Posterior vena cava (tissue), 2 donors: ENCODE data around the gene RBM14. TPM values are rescaled to one million over a fixed set of nuclear protein-coding genes. Genes with fewer than 3 reads are reported as not detected.
A peak's percentile ranks its signal among the peaks of the same experiment; 100 is the strongest.

ENCODE experiments used
- DNase-seq: peaks from one replicate; pipeline ENCODE4 v3.0.0-alpha.2; 2020; ENCODE audit warnings: low spot score
- intact Hi-C, 2 donors: fragments of 100-400 bp; cut with DNase I; formaldehyde crosslinking; loops; one replicate each; pipeline versions ENCODE4 v1.14.1 to v1.14.2; 2022 to 2023
- total RNA-seq, 2 donors: library from RNA; stranded (reverse); fragmentation: NEBNext Ultra II Directional; extraction: Animal tissue kit (Norgen Biotek cat#: 25700); gene quantifications; one replicate each; pipeline ENCODE4 v1.2.1, GENCODE V29; 2021
- donor health status: DM: yes; HTN: yes; CAD: no.
- donor health status: DM: yes; HTN: yes; CAD: no.

RBM14 gene
- total RNA-seq, 2 donors from 2014 or later: 39.7 to 51.7 TPM

- intact Hi-C loops: no loop called here
- DNase-seq: peak; percentile 47
Observed at GRCh38 chr11:66652651-66653050, 36.2 kb downstream of the RBM14 start.

- peak; percentile 7 for DNase-seq
- intact Hi-C loops: no loop called here
Observed at GRCh38 chr11:66653123-66653522, 36.7 kb downstream of the RBM14 start.

GRCh38 chr11:66659763-66660162, 43.3 kb downstream of the RBM14 start:
- intact Hi-C loops: no loop called here
- no peak for DNase-seq

- intact Hi-C loops: no loop called here
Observed at GRCh38 chr11:66663741-66664296, 47.4 kb downstream of the RBM14 start.

GRCh38 chr11:66665369-66665768, 48.9 kb downstream of the RBM14 start:
- intact Hi-C loops: no loop called here
- DNase-seq: peak; percentile 62

More at GRCh38 chr11:66663741-66664296, 47.4 kb downstream of the RBM14 start:
- DNase-seq: peak; percentile 6

GRCh38 chr11:66670816-66671215, 54.4 kb downstream of the RBM14 start:
- intact Hi-C loops: no loop called here
- peak; percentile 26 for DNase-seq

- intact Hi-C loops: loop anchor here in 1 of 2 donors (5.0 kb wide), 1 partner anchor 83 kb away; the partner anchor contains the start of genes CCDC87 and CCS
- no peak for DNase-seq
Observed at GRCh38 chr11:66674964-66675602, 58.7 kb downstream of the RBM14 start.

GRCh38 chr11:66676282-66676919, 60.0 kb downstream of the RBM14 start:
- peak; percentile 45 for DNase-seq
- intact Hi-C loops: loop anchor here in 1 of 2 donors (5.0 kb wide), 1 partner anchor 84 kb away; the partner anchor contains the start of genes CCDC87 and CCS

Other genes with a start within 250 kb of the RBM14 start
- 1 to 10 TPM; 1.7 to 2.0 TPM for gene SLC29A2, start 244.9 kb upstream of the RBM14 start, total RNA-seq
- 1 to 10 TPM; 2.6 to 6.5 TPM for gene NPAS4, start 195.6 kb upstream of the RBM14 start, total RNA-seq
- gene MRPL11, start 177.8 kb upstream of the RBM14 start, total RNA-seq: 10 to 100 TPM; 36.5 to 37.2 TPM
- gene PELI3, start 149.7 kb upstream of the RBM14 start, total RNA-seq: 10 to 100 TPM; 12.4 to 13.0 TPM
- 10 to 100 TPM; 27.1 to 29.4 TPM for gene DPP3, start 136.2 kb upstream of the RBM14 start, total RNA-seq
- gene BBS1, start 106.0 kb upstream of the RBM14 start, total RNA-seq: 10 to 100 TPM; 23.4 to 31.1 TPM
- gene ZDHHC24, start 70.6 kb upstream of the RBM14 start, total RNA-seq: 1 to 10 TPM; 9.0 TPM
- gene ACTN3, start 69.7 kb upstream of the RBM14 start, total RNA-seq: under 1 TPM; 0.14 to 0.51 TPM
- gene CTSF, start 48.0 kb upstream of the RBM14 start, total RNA-seq: 10 to 100 TPM; 38.6 to 73.9 TPM
- gene CCDC87, start 23.6 kb upstream of the RBM14 start, total RNA-seq: under 1 TPM; 0.24 to 0.46 TPM
- gene CCS, start 23.4 kb upstream of the RBM14 start, total RNA-seq: 10 to 100 TPM; 18.8 to 31.8 TPM
- 10 to 100 TPM; 63.4 to 68.9 TPM for gene RBM4, start 22.1 kb downstream of the RBM14 start, total RNA-seq
- gene RBM4B, start 61.3 kb downstream of the RBM14 start, total RNA-seq: 10 to 100 TPM in 1 of 2 donors, 1 to 10 TPM in 1; 9.0 to 10.2 TPM
- 1 to 10 TPM; 4.2 to 5.9 TPM for gene SPTBN2, start 112.6 kb downstream of the RBM14 start, total RNA-seq
- 1 to 10 TPM; 7.9 to 9.1 TPM for gene RCE1, start 226.8 kb downstream of the RBM14 start, total RNA-seq
- gene LRFN4, start 240.4 kb downstream of the RBM14 start, total RNA-seq: 10 to 100 TPM; 15.0 to 16.9 TPM